GM06990 (cell line): ENCODE data around the gene PRKCB.

Experiments used
- DNase-seq: peaks from one replicate; pipeline ENCODE4 v3.0.0-alpha.2; 2011; ENCODE audit not compliant: insufficient read length; ENCODE audit errors: extremely low read depth
- H3K27me3 ChIP-seq: replicated peaks from 2 replicates; pipeline ENCODE4 v1.6.0; 2011; ENCODE audit warnings: low read length; ENCODE audit not compliant: control insufficient read depth, insufficient read depth
- H3K36me3 ChIP-seq: 2 replicates; pipeline ENCODE4 v1.5.1; 2011; ENCODE audit warnings: low read length; ENCODE audit not compliant: control insufficient read depth, insufficient read depth
- H3K4me3 ChIP-seq: replicated peaks from 2 replicates; pipeline ENCODE4 v1.5.1; 2011; ENCODE audit warnings: low read depth, mild to moderate bottlenecking, control low read depth, low read length
- CTCF ChIP-seq: IDR thresholded peaks from 2 replicates; pipeline ENCODE4 v1.5.1; 2011; ENCODE audit warnings: low read length, control low read depth, mild to moderate bottlenecking, inconsistent platforms; ENCODE audit not compliant: insufficient read depth, poor library complexity, severe bottlenecking

Gene PRKCB

GRCh38 chr16:23967775-23968174 is 132.0 kb downstream of the PRKCB start:
- TF ChIP-seq CTCF = no peak
- DNase-seq = no peak
- Histone ChIP-seq H3K27me3 (no peaks in the 10 kb centered on the region), H3K4me3 (no peak overlapping the region), H3K36me3 (peaks cover 20% of the 10 kb centered on the region)

GRCh38 chr16:23968176-23968575 is 132.4 kb downstream of the PRKCB start:
- TF ChIP-seq CTCF = no peak
- Histone ChIP-seq H3K27me3 (no peaks in the 10 kb centered on the region), H3K36me3 (peaks cover 20% of the 10 kb centered on the region), H3K4me3 (no peak overlapping the region)
- no peak for DNase-seq

GRCh38 chr16:23969468-23970297 is 133.9 kb downstream of the PRKCB start:
- TF ChIP-seq CTCF = no peak

GRCh38 chr16:23974223-23974622 is 138.4 kb downstream of the PRKCB start:
- no peak for DNase-seq
- H3K4me3 ChIP-seq = no peak overlapping the region
- no peak for TF ChIP-seq CTCF
- H3K27me3 ChIP-seq = no peaks in the 10 kb centered on the region
- peaks cover 14% of the 10 kb centered on the region for H3K36me3 ChIP-seq

More at GRCh38 chr16:23969468-23970297, 133.9 kb downstream of the PRKCB start:
- Histone ChIP-seq H3K27me3 (no peaks in the 10 kb centered on the region), H3K36me3 (peaks cover 18% of the 10 kb centered on the region), H3K4me3 (no peak overlapping the region)
- DNase-seq = no peak

GRCh38 chr16:23975293-23975692 is 139.5 kb downstream of the PRKCB start:
- no peak for TF ChIP-seq CTCF
- Histone ChIP-seq H3K27me3 (no peaks in the 10 kb centered on the region), H3K4me3 (no peak overlapping the region), H3K36me3 (peaks cover 12% of the 10 kb centered on the region)
- DNase-seq = no peak
